GM12891 (cell line): ENCODE results near the gene ALMS1.

ENCODE experiments used
- POLR2A ChIP-seq: IDR thresholded peaks from 2 replicates; pipeline ENCODE4 v1.6.1; 2011; ENCODE audit warnings: low read depth, low read length, control low read depth
- POLR2AphosphoS5 ChIP-seq: IDR thresholded peaks from 2 replicates; pipeline ENCODE4 v1.6.1; 2011; ENCODE audit warnings: low read depth, low read length, control low read depth
- SPI1 ChIP-seq: IDR thresholded peaks from 2 replicates; pipeline ENCODE4 v1.6.1; 2011; ENCODE audit warnings: low read depth, low read length, control low read depth

DNA sequence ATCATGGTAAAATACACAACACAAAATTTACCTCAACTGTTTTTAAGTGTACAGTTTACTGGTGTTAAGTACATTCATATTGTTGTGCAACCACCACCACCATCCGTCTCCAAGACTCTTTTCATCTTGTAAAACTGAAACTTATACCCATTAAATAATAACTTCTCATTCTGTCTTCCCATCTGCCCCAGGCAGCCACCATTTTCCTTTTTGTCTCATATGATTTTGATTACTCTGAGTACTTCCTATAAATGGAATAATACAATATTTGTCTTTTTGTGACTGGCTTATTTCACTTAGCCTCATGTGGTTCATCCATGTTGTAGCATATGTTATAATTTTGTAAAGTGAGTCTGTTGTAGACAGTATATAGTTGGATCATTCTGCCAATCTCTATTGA, 82.7 kb downstream of the ALMS1 start:
- TF ChIP-seq POLR2A (no peak), POLR2AphosphoS5 (no peak), SPI1 (no peak)
